Osteocyte (in vitro differentiated cells): ENCODE results near the gene OR2A42. TPM values are rescaled to one million over a fixed set of nuclear protein-coding genes. Genes with fewer than 3 reads are reported as not detected.
A peak's percentile ranks its signal among the peaks of the same experiment; 100 is the strongest.
"Not testable (repeated sequence)": the region's sequence is repeated elsewhere in the genome, so short reads cannot be mapped to it uniquely, and the experiment has no call there.

Source experiments
- DNase-seq: peaks from one replicate; pipeline ENCODE4 v3.0.0; 2021; ENCODE audit warnings: mixed read lengths; ENCODE audit not compliant: unreplicated experiment; ENCODE audit errors: extremely low spot score
- H3K27ac Mint-ChIP-seq: one replicate; pipeline ENCODE4 v1.8.0; 2021; ENCODE audit warnings: mild to moderate bottlenecking, mixed read lengths; ENCODE audit not compliant: unreplicated experiment
- H3K27me3 Mint-ChIP-seq: one replicate; pipeline ENCODE4 v1.8.0; 2021; ENCODE audit warnings: mixed read lengths; ENCODE audit not compliant: unreplicated experiment
- H3K36me3 Mint-ChIP-seq: one replicate; pipeline ENCODE4 v1.8.0; 2021; ENCODE audit warnings: mixed read lengths; ENCODE audit not compliant: unreplicated experiment
- H3K4me1 Mint-ChIP-seq: one replicate; pipeline ENCODE4 v1.8.0; 2021; ENCODE audit warnings: mixed read lengths; ENCODE audit not compliant: unreplicated experiment
- H3K4me3 Mint-ChIP-seq: one replicate; pipeline ENCODE4 v1.8.0; 2021; ENCODE audit warnings: mild to moderate bottlenecking, moderate library complexity, mixed read lengths; ENCODE audit not compliant: unreplicated experiment
- H3K9me3 Mint-ChIP-seq: one replicate; pipeline ENCODE4 v1.8.0; 2021; ENCODE audit warnings: mixed read lengths; ENCODE audit not compliant: unreplicated experiment
- CTCF ChIP-seq: fragments of 200-600 bp; sonication (generic); IDR thresholded peaks from 2 replicates; pipeline ENCODE4 v1.5.0; 2021; ENCODE audit warnings: antibody characterized with exemption, mild to moderate bottlenecking, moderate library complexity
- total RNA-seq: library from RNA; stranded (reverse); gene quantifications from 2 replicates; pipeline ENCODE4 v1.2.1, GENCODE V29; 2021

Gene OR2A42
- total RNA-seq, 1 donor from 2014 or later: 0.08 TPM

- H3K27me3 Mint-ChIP-seq, H3K27ac Mint-ChIP-seq, DNase-seq, H3K36me3 Mint-ChIP-seq, H3K9me3 Mint-ChIP-seq, H3K4me1 Mint-ChIP-seq, H3K4me3 Mint-ChIP-seq: not testable (repeated sequence)
These were observed 50.7 kb downstream of the OR2A42 start for GRCh38 chr7:144188578-144189171.

- not testable (repeated sequence) for H3K27me3 Mint-ChIP-seq, H3K27ac Mint-ChIP-seq, DNase-seq, H3K4me3 Mint-ChIP-seq, H3K36me3 Mint-ChIP-seq, H3K9me3 Mint-ChIP-seq, H3K4me1 Mint-ChIP-seq
These were observed 51.6 kb downstream of the OR2A42 start for GRCh38 chr7:144187848-144188247.

GRCh38 chr7:144183166-144183565 is 56.2 kb downstream of the OR2A42 start, which contains the start of gene CTAGE4:
CTAGE4 (plus strand) TSS chr7:144183466; CDS start chr7:144183504, 38 bp downstream.
- not testable (repeated sequence) for H3K9me3 Mint-ChIP-seq, H3K36me3 Mint-ChIP-seq, H3K4me3 Mint-ChIP-seq, DNase-seq, H3K27me3 Mint-ChIP-seq, H3K4me1 Mint-ChIP-seq, H3K27ac Mint-ChIP-seq

GRCh38 chr7:144179165-144179479 is 60.3 kb downstream of the OR2A42 start:
- H3K27me3 Mint-ChIP-seq: peaks cover 14% of the 10 kb centered on the region
- H3K36me3 Mint-ChIP-seq, H3K4me1 Mint-ChIP-seq, H3K27ac Mint-ChIP-seq, DNase-seq, H3K4me3 Mint-ChIP-seq, H3K9me3 Mint-ChIP-seq: not testable (repeated sequence)

- not testable (repeated sequence) for H3K4me1 Mint-ChIP-seq, H3K36me3 Mint-ChIP-seq, H3K4me3 Mint-ChIP-seq, DNase-seq, H3K27ac Mint-ChIP-seq, H3K9me3 Mint-ChIP-seq
- peaks cover 17% of the 10 kb centered on the region for H3K27me3 Mint-ChIP-seq
- TF ChIP-seq CTCF: peak; percentile 55
These were observed 60.8 kb downstream of the OR2A42 start for GRCh38 chr7:144178380-144179164.

Other genes with a start within 250 kb of the OR2A42 start
- not detected in 2 replicates for gene OR6B1, start 239.3 kb downstream of the OR2A42 start, total RNA-seq
- gene OR2A5, start 190.7 kb downstream of the OR2A42 start, total RNA-seq: not detected in 2 replicates
- gene OR2A25, start 169.8 kb downstream of the OR2A42 start, total RNA-seq: not detected in 2 replicates
- not detected in 2 replicates for gene OR2A12, start 153.3 kb downstream of the OR2A42 start, total RNA-seq
- not detected in 2 replicates for gene OR2A2, start 130.0 kb downstream of the OR2A42 start, total RNA-seq
- not detected in 2 replicates for gene OR2A14, start 116.4 kb downstream of the OR2A42 start, total RNA-seq
- gene CTAGE4, start 56.1 kb downstream of the OR2A42 start, total RNA-seq: 1.3 TPM in 1 of 2 replicates, not detected in the other
- gene ARHGEF35, start 43.8 kb downstream of the OR2A42 start, total RNA-seq: 1.1 and 1.8 TPM in 2 replicates
- 0.68 and 1.1 TPM in 2 replicates for gene OR2A7, start 25.2 kb upstream of the OR2A42 start, total RNA-seq
- gene CTAGE8, start 29.7 kb upstream of the OR2A42 start, total RNA-seq: 0.97 TPM in 1 of 2 replicates, not detected in the other
- not detected in 2 replicates for gene OR2A1, start 72.8 kb upstream of the OR2A42 start, total RNA-seq
- 4.1 and 7.4 TPM in 2 replicates for gene ARHGEF5, start 115.8 kb upstream of the OR2A42 start, total RNA-seq
- not detected in 2 replicates for gene NOBOX, start 164.1 kb upstream of the OR2A42 start, total RNA-seq